ENCODE measurements around the gene HIVEP3.

GRCh38 chr1:41851589-41851988, 67.1 kb downstream of the HIVEP3 start:
- TF ChIP-seq CTCF (IDR thresholded peaks at IDR 0.05; ENCODE audit: low read depth, low read length), result no peak
- peak; percentile 63; the same call in 1 of the 2 replicates for TF ChIP-seq MYC (IDR thresholded peaks at IDR 0.05; ENCODE audit: low read depth, low read length)
